Measurements from ENCODE around the gene TMEM141.

- TF ChIP-seq CTCF (optimal IDR thresholded peaks at IDR 0.05 in 1 of 3, IDR thresholded peaks at IDR 0.05 in 1 of 3, conservative IDR thresholded peaks at IDR 0.05 in 1 of 3; ENCODE audit: extremely low read depth in 1 of 3, insufficient read depth in 2 of 3, low read length in 3 of 3) = no peak
- no peak for TF ChIP-seq EZH2 (IDR thresholded peaks at IDR 0.05; ENCODE audit: low read length)
Measured at GRCh38 chr9:136831002-136831719, 40.0 kb downstream of the TMEM141 start.
